Panc1 (cell line): ENCODE data around the gene ENTPD6. TPM values are rescaled to one million over a fixed set of nuclear protein-coding genes. Genes with fewer than 3 reads are reported as not detected.
A peak's percentile ranks its signal among the peaks of the same experiment; 100 is the strongest.
"Not testable (repeated sequence)": the region's sequence is repeated elsewhere in the genome, so short reads cannot be mapped to it uniquely, and the experiment has no call there.

Experiments
- ATAC-seq: fragments of 200-7000 bp; cut with Tn5 transposase; 2 replicates; pipeline ENCODE4 v1.9.1; 2020; ENCODE audit warnings: mild to moderate bottlenecking, moderate library complexity
- BruUV-seq: library from RNA; stranded (reverse); fragments of 400-500 nt; replicated peaks from 2 replicates; lab custom pipeline; 2021; lab: Mats Ljungman, UMichigan
- CTCF ChIA-PET: fragments of 300-600 bp; sonication (Branson Sonifier 250); formaldehyde crosslinking; loops from one replicate; lab custom pipeline; 2022; ENCODE audit warnings: antibody characterized with exemption; lab: Charles Lee
- POLR2A ChIA-PET: fragments of 300-600 bp; sonication (Branson Sonifier 250); formaldehyde crosslinking; loops from one replicate; lab custom pipeline; 2022; ENCODE audit warnings: antibody characterized with exemption; lab: Charles Lee
- DNase-seq: peaks from one replicate; pipeline ENCODE4 v3.0.0-alpha.2; 2010; ENCODE audit warnings: low read depth, low spot score
- H3K27ac ChIP-seq: 2 replicates; pipeline ENCODE4 v1.5.1; 2011; ENCODE audit warnings: mild to moderate bottlenecking, low read length, inconsistent platforms
- H3K27me3 ChIP-seq: fragments of 200-500 bp; sonication (Bioruptor generic); 2 replicates; pipeline ENCODE4 v1.6.0; 2014; ENCODE audit warnings: low read length, inconsistent platforms; ENCODE audit not compliant: control insufficient read depth, insufficient read depth
- H3K36me3 ChIP-seq: fragments of 200-500 bp; sonication (Bioruptor generic); 2 replicates; pipeline ENCODE4 v1.5.1; 2014; ENCODE audit warnings: inconsistent platforms, mild to moderate bottlenecking, low read length, moderate library complexity; ENCODE audit not compliant: control insufficient read depth, insufficient read depth
- H3K4me1 ChIP-seq: 2 replicates; pipeline ENCODE4 v1.5.1; 2011; ENCODE audit warnings: inconsistent platforms, mild to moderate bottlenecking, low read length, moderate library complexity; ENCODE audit not compliant: control insufficient read depth, insufficient read depth
- H3K4me3 ChIP-seq, 2 experiments: 2 replicates each; pipeline ENCODE4 v1.5.1; 2011 to 2012; ENCODE audit warnings: low read depth in 2 of 2, low read length in 2 of 2, mild to moderate bottlenecking in 2 of 2, inconsistent platforms in 1 of 2, moderate library complexity in 1 of 2
- H3K9me3 ChIP-seq: fragments of 200-500 bp; sonication (Bioruptor generic); 2 replicates; pipeline ENCODE4 v1.5.1; 2014; ENCODE audit warnings: low read depth, mild to moderate bottlenecking, inconsistent platforms, low read length, moderate library complexity; ENCODE audit not compliant: control insufficient read depth, insufficient read depth
- POLR2AphosphoS5 ChIP-seq: IDR thresholded peaks from 2 replicates; pipeline ENCODE4 v1.6.1; 2012; ENCODE audit warnings: mild to moderate bottlenecking, low read depth, low read length, moderate library complexity
- SIN3A ChIP-seq: IDR thresholded peaks from 2 replicates; pipeline ENCODE4 v1.6.1; 2012; ENCODE audit warnings: low read depth, mild to moderate bottlenecking, low read length, moderate library complexity, borderline replicate concordance; ENCODE audit not compliant: insufficient read depth
- TCF7L2 ChIP-seq: IDR thresholded peaks from 2 replicates; pipeline ENCODE4 v1.6.1; 2011; ENCODE audit warnings: mild to moderate bottlenecking, low read depth, low read length, inconsistent platforms
- in situ Hi-C: cut with HindIII; loops from 2 replicates; pipeline ENCODE4 v1.10.0; 2016; ENCODE audit warnings: low sequenced_read_pairs, low pct_unique_long_range_greater_than_20kb
- intact Hi-C: fragments of 100-400 bp; cut with micrococcal nuclease; formaldehyde crosslinking; loops from one replicate; pipeline ENCODE4 v1.10.0; 2022; ENCODE audit not compliant: unreplicated experiment
- total RNA-seq: library from RNA; stranded (reverse); gene quantifications from one replicate; pipeline ENCODE4 v1.2.1, GENCODE V29; 2021; ENCODE audit not compliant: unreplicated experiment
- TF ChIP-seq, protein P1 (sequence below): fragments of 450-650 bp; IDR thresholded peaks from 2 replicates; pipeline ENCODE4 v1.5.1; 2017; ENCODE audit warnings: mild to moderate bottlenecking
- TF ChIP-seq, protein P2 (sequence below), 2 experiments: IDR thresholded peaks; 2 replicates each; pipeline ENCODE4 v1.6.1; 2011 to 2012; ENCODE audit warnings: low read depth in 2 of 2, control low read depth in 1 of 2, low read length in 1 of 2, mild to moderate bottlenecking in 1 of 2, moderate library complexity in 1 of 2; ENCODE audit not compliant: insufficient read depth in 1 of 2

ENTPD6 gene
- total RNA-seq, 1 experiment from 2014 or later: 108 TPM

DNA sequence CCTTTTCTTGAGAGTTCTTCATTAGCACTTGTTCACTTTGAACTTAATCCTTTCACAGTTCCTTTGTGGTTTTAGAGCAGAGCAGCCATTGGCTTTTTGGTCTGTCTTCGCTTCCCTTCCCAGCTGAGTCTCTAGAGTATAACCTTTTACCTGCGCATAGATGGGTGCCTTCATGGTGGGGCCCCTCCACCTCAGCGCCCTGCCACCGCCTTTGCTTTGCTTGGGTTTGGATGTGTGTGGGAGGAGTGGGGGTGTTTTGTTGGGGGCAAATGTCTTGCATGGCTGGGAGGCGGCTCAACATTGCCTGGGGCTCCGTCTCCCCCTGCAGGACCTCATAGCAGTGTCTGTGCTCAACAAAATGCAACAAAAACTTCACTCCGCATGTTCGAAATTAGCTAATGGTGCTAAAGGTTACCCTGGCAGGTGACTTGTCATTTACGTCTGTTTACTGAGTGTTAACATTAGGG is 64.3 kb downstream of the ENTPD6 start:
- in situ Hi-C loops (no loop called here), intact Hi-C loops (no loop called here)
- DNase-seq (no peak), ATAC-seq (no peak)
- H3K9me3 ChIP-seq: no peaks in the 10 kb centered on the region
- ChIA-PET POLR2A (no interaction called here), CTCF (no interaction called here)
- H3K27ac ChIP-seq: peak overlapping the region; percentile 23
- peaks cover 28% of the 10 kb centered on the region for H3K4me1 ChIP-seq
- peaks cover 12% of the 10 kb centered on the region for H3K36me3 ChIP-seq
- no peaks in the 10 kb centered on the region for H3K27me3 ChIP-seq
- TF ChIP-seq, protein P1, sequence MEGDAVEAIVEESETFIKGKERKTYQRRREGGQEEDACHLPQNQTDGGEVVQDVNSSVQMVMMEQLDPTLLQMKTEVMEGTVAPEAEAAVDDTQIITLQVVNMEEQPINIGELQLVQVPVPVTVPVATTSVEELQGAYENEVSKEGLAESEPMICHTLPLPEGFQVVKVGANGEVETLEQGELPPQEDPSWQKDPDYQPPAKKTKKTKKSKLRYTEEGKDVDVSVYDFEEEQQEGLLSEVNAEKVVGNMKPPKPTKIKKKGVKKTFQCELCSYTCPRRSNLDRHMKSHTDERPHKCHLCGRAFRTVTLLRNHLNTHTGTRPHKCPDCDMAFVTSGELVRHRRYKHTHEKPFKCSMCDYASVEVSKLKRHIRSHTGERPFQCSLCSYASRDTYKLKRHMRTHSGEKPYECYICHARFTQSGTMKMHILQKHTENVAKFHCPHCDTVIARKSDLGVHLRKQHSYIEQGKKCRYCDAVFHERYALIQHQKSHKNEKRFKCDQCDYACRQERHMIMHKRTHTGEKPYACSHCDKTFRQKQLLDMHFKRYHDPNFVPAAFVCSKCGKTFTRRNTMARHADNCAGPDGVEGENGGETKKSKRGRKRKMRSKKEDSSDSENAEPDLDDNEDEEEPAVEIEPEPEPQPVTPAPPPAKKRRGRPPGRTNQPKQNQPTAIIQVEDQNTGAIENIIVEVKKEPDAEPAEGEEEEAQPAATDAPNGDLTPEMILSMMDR: no peak
- TF ChIP-seq POLR2AphosphoS5: no peak
- TF ChIP-seq SIN3A: no peak
- TF ChIP-seq TCF7L2: no peak
- TF ChIP-seq, protein P2, sequence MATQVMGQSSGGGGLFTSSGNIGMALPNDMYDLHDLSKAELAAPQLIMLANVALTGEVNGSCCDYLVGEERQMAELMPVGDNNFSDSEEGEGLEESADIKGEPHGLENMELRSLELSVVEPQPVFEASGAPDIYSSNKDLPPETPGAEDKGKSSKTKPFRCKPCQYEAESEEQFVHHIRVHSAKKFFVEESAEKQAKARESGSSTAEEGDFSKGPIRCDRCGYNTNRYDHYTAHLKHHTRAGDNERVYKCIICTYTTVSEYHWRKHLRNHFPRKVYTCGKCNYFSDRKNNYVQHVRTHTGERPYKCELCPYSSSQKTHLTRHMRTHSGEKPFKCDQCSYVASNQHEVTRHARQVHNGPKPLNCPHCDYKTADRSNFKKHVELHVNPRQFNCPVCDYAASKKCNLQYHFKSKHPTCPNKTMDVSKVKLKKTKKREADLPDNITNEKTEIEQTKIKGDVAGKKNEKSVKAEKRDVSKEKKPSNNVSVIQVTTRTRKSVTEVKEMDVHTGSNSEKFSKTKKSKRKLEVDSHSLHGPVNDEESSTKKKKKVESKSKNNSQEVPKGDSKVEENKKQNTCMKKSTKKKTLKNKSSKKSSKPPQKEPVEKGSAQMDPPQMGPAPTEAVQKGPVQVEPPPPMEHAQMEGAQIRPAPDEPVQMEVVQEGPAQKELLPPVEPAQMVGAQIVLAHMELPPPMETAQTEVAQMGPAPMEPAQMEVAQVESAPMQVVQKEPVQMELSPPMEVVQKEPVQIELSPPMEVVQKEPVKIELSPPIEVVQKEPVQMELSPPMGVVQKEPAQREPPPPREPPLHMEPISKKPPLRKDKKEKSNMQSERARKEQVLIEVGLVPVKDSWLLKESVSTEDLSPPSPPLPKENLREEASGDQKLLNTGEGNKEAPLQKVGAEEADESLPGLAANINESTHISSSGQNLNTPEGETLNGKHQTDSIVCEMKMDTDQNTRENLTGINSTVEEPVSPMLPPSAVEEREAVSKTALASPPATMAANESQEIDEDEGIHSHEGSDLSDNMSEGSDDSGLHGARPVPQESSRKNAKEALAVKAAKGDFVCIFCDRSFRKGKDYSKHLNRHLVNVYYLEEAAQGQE (IDR thresholded peaks at IDR 0.05; ENCODE audit: insufficient read depth in 1 of 2, low read depth in 2 of 2, low read length in 1 of 2): no peak
- BruUV-seq: no TSS peak
- H3K4me3 ChIP-seq: no peak overlapping the region

DNA sequence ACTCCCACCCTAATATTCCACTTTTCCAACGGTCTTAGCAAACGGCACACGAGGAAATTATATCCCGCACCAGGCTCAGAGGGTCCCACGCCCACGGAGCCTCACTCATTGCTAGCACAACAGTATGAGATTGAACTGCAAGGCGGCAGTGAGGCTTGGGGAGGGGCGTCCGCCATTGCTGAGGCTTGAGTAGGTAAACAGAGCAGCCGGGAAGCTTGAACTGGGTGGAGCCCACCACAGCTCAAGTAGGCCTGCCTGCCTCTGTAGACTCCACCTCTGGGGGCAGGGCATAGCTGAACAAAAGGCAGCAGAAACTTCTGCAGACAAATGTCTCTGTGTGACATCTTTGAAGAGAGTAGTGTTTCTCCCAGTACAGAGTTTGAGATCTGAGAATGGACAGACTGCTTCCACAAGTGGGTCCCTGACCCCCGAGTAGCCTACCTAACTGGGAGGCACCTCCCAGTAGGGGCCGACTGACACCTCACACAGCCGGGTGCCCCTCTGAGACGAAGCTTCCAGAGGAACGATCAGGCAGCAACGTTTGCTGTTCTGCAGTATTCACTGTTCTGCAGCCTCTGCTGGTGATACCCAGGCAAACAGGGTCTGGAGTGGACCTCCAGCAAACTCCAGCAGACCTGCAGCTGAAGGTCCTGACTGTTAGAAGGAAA is 65.4 kb downstream of the ENTPD6 start:
- intact Hi-C loops, DNase-seq, in situ Hi-C loops, H3K27ac ChIP-seq, H3K4me3 ChIP-seq, H3K27me3 ChIP-seq, CTCF ChIA-PET, BruUV-seq, POLR2A ChIA-PET, H3K9me3 ChIP-seq, ATAC-seq: not testable (repeated sequence)
- peaks cover 12% of the 10 kb centered on the region for H3K36me3 ChIP-seq
- H3K4me1 ChIP-seq: peaks cover 17% of the 10 kb centered on the region
